ENCODE measurements around the gene ELP1. TPM values are rescaled to one million over a fixed set of nuclear protein-coding genes. Genes with fewer than 3 reads are reported as not detected.

The ELP1 gene
- total RNA-seq, 1 experiment from 2014 or later = 36.9 TPM

- no peak for DNase-seq (ENCODE audit: unreplicated experiment)
- intact Hi-C loops (cut with micrococcal nuclease) = no loop called here
- ChIA-PET POLR2A (interaction anchor here (0.9 to 1.2 kb wide), 2 partner anchors 45 to 264 kb away, joined by 3 to 4 read pairs; no protein-coding TSS in a partner anchor), CTCF (no interaction called here)
- no peaks in the 10 kb centered on the region for H3K27me3 Mint-ChIP-seq (ENCODE audit: insufficient read depth, unreplicated experiment)
- H3K27ac Mint-ChIP-seq (ENCODE audit: low read depth, unreplicated experiment) = no peak overlapping the region
- H3K9me3 Mint-ChIP-seq (ENCODE audit: unreplicated experiment) = no peaks in the 10 kb centered on the region
- no TSS peak for BruUV-seq (replicated peaks)
- H3K4me1 Mint-ChIP-seq (ENCODE audit: insufficient read depth, unreplicated experiment) = peaks cover 32% of the 10 kb centered on the region
- no peak overlapping the region for H3K4me3 Mint-ChIP-seq (ENCODE audit: unreplicated experiment)
- TF ChIP-seq CTCF (IDR thresholded peaks at IDR 0.05; ENCODE audit: unreplicated experiment) = no peak
- H3K36me3 Mint-ChIP-seq (ENCODE audit: insufficient read depth, unreplicated experiment) = no peaks in the 10 kb centered on the region
These were observed 101.8 kb downstream of the ELP1 start for GRCh38 chr9:108832179-108832500.

- peak; percentile 11 for DNase-seq (ENCODE audit: unreplicated experiment)
- CTCF ChIA-PET = interaction anchor here (0.7 kb wide), 1 partner anchor 1050 kb away, joined by 3 read pairs; no protein-coding TSS in a partner anchor
- BruUV-seq (replicated peaks) = no TSS peak
- H3K9me3 Mint-ChIP-seq (ENCODE audit: unreplicated experiment) = no peaks in the 10 kb centered on the region
- TF ChIP-seq CTCF (IDR thresholded peaks at IDR 0.05; ENCODE audit: unreplicated experiment) = no peak
- POLR2A ChIA-PET = interaction anchor here (0.9 to 1.2 kb wide), 2 partner anchors 45 to 263 kb away, joined by 3 to 4 read pairs; no protein-coding TSS in a partner anchor
- no peaks in the 10 kb centered on the region for H3K36me3 Mint-ChIP-seq (ENCODE audit: insufficient read depth, unreplicated experiment)
- H3K4me1 Mint-ChIP-seq (ENCODE audit: insufficient read depth, unreplicated experiment) = peaks cover 27% of the 10 kb centered on the region
- H3K27me3 Mint-ChIP-seq (ENCODE audit: insufficient read depth, unreplicated experiment) = no peaks in the 10 kb centered on the region
- H3K4me3 Mint-ChIP-seq (ENCODE audit: unreplicated experiment) = no peak overlapping the region
- H3K27ac Mint-ChIP-seq (ENCODE audit: low read depth, unreplicated experiment) = no peak overlapping the region
- intact Hi-C loops (cut with micrococcal nuclease) = no loop called here
These were observed 102.3 kb downstream of the ELP1 start for GRCh38 chr9:108831496-108832178.

- POLR2A ChIA-PET = no interaction called here
- no peak for TF ChIP-seq CTCF (IDR thresholded peaks at IDR 0.05; ENCODE audit: unreplicated experiment)
- Mint-ChIP-seq H3K4me3 (ENCODE audit: unreplicated experiment) (no peak overlapping the region), H3K36me3 (ENCODE audit: insufficient read depth, unreplicated experiment) (no peaks in the 10 kb centered on the region), H3K4me1 (ENCODE audit: insufficient read depth, unreplicated experiment) (peaks cover 15% of the 10 kb centered on the region), H3K27me3 (ENCODE audit: insufficient read depth, unreplicated experiment) (no peaks in the 10 kb centered on the region), H3K9me3 (ENCODE audit: unreplicated experiment) (no peaks in the 10 kb centered on the region), H3K27ac (ENCODE audit: low read depth, unreplicated experiment) (peak overlapping the region; percentile 13)
- intact Hi-C loops (cut with micrococcal nuclease) = no loop called here
- CTCF ChIA-PET = interaction anchor here (0.5 to 0.7 kb wide), 5 partner anchors 457 to 1693 kb away, joined by 3 to 5 read pairs (median 4); no protein-coding TSS in a partner anchor
- BruUV-seq (replicated peaks) = no TSS peak
- peak; percentile 44 for DNase-seq (ENCODE audit: unreplicated experiment)
These were observed 103.7 kb downstream of the ELP1 start for GRCh38 chr9:108830272-108830671.

GRCh38 chr9:108823829-108824228 lies 110.1 kb downstream of the ELP1 start:
- Mint-ChIP-seq H3K27me3 (ENCODE audit: insufficient read depth, unreplicated experiment) (no peaks in the 10 kb centered on the region), H3K4me1 (ENCODE audit: insufficient read depth, unreplicated experiment) (no peaks in the 10 kb centered on the region), H3K27ac (ENCODE audit: low read depth, unreplicated experiment) (no peak overlapping the region), H3K4me3 (ENCODE audit: unreplicated experiment) (no peak overlapping the region), H3K36me3 (ENCODE audit: insufficient read depth, unreplicated experiment) (no peaks in the 10 kb centered on the region), H3K9me3 (ENCODE audit: unreplicated experiment) (peaks cover 12% of the 10 kb centered on the region)
- ChIA-PET CTCF (no interaction called here), POLR2A (no interaction called here)
- no peak for TF ChIP-seq CTCF (IDR thresholded peaks at IDR 0.05; ENCODE audit: unreplicated experiment)
- DNase-seq (ENCODE audit: unreplicated experiment) = no peak
- no TSS peak for BruUV-seq (replicated peaks)
- intact Hi-C loops (cut with micrococcal nuclease) = no loop called here

Other genes starting within 250 kb of the ELP1 start
- gene ACTL7B, start 78.1 kb downstream of the ELP1 start, total RNA-seq (2022) = not detected in 2 replicates
- not detected in 2 replicates for gene ACTL7A, start 71.9 kb downstream of the ELP1 start, total RNA-seq (2022)
- gene ABITRAM, start 276 bp upstream of the ELP1 start, total RNA-seq (2022) = 39.4 and 45.5 TPM in 2 replicates
- gene CTNNAL1, start 79.4 kb upstream of the ELP1 start, total RNA-seq (2022) = 48.6 and 85.6 TPM in 2 replicates
- gene TMEM245, start 185.8 kb upstream of the ELP1 start, total RNA-seq (2022) = 35.0 and 43.8 TPM in 2 replicates
- gene FRRS1L, start 233.1 kb upstream of the ELP1 start, total RNA-seq (2022) = not detected in 2 replicates